DMS53 (cell line): ENCODE results near the gene POLRMT.

Experiments
- DNase-seq: peaks from one replicate; lab custom pipeline; 2025; lab: John Stamatoyannopoulos, UW

The POLRMT gene

DNA sequence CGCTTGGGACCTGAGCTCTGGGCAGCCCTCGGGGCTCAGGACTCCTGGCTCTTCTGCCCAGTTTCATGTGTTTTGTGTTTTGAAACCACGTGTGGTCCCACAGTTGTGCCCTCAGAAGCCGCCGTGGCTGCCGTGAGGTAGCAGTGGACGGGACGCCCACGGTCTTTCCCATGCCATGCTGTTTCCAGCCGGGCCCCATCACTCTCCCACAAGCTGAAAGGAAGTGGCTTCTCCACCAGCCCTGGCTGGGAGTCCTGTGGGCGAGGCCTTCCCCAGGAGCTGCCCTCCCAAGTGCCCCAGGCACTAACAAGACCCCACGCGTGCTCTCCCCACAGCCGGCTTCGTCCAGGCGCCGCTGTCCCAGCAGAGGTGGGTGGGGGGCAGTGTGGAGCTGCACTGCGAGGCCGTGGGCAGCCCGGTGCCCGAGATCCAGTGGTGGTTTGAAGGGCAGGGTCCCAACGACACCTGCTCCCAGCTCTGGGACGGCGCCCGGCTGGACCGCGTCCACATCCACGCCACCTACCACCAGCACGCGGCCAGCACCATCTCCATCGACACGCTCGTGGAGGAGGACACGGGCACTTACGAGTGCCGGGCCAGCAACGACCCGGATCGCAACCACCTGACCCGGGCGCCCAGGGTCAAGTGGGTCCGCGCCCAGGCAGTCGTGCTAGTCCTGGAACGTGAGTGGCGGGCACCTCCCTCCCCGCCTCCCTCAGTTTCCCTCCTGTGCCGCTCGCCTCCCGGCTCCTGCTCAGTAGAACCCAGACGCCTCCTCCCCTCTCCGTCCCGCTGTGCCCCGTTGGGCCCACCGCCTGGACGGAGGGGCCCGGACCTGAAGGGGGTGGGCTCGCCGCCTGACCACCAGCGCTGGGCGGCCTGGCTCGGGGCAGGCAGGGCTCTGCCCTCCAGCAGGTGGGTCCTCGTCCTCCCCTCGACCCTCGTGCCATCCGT lies 55.6 kb downstream of the POLRMT start:
- no peak for DNase-seq

DNA sequence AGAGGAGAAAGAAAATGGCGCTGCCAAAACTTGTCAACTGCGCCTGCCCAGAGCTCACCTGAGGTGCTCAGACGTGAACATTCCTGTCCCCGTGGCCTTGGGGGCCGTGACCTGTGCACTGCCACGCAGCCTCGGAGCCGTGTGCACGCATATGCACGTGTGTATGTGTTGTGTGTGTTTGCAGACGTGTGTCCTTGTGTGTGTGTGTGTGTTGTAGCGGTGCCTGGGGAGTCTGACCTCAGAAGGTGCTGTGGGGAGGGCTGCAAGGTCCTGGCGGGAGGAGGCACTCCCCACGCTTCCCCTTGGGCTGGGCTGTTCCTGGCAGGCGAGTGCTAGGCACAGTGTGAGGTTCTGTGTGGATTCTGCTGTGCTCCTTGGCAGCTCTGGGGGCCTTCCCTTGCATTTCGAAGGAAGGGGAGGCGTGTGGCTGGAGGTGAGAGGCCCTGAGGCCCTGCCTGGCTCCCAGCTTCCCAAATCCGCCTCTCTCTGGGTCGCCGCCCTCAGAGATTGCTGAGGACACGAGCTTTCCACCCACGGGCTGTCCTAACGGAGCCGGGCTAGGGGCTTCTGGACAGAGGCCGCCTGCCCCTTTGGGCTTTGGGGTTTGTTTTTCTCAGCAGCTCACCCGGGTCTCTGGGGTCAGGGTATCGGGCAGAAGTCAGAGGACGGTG lies 56.4 kb downstream of the POLRMT start:
- DNase-seq: no peak

DNA sequence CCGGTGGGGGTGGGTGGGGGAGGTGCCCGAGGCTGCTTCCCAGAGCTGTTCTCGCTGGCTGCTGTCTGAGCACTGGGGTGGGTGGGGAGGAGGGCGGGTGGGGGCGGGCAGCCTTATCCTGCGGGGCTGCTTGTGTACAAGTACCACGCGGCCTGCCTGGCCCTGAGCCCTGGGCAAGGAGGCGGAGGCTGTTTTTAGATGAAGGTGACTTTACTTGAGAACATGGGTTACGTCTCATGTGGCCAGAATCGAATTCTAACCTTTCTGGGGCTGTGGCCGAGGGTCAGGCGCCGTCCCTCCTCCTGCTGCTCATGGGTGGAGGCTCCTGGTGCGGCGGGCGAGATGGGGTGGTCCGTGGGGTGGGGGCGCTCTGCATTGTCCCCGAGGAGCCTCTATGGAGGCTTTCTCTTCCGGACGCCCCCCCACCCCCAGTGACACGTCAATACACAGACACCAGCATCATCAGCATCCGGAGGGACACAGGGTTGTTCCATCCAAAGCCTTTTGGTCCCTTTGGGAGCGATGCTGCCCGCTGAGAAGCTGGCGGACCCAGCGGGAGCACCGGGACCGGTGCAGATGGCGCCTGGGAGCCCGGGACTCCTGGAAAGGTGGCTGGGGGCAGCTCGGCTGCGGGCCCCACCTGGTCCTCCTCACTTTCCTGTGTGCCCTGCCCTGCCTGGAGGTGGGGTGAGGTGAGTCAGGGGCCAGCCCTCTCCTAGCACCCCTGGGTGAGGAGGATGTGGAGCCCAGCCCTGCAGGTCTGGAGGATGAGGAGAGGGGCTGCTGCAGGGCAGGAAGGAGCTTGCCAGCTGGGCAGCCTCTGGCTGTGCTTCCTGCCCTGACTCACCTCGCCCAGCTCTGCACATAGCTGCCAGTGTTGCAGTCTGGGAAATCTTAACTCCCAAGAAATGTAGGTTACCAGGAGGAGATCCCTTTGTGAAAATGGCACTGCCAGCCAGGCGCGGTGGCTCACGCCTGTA lies 57.5 kb downstream of the POLRMT start:
- DNase-seq: no peak

DNA sequence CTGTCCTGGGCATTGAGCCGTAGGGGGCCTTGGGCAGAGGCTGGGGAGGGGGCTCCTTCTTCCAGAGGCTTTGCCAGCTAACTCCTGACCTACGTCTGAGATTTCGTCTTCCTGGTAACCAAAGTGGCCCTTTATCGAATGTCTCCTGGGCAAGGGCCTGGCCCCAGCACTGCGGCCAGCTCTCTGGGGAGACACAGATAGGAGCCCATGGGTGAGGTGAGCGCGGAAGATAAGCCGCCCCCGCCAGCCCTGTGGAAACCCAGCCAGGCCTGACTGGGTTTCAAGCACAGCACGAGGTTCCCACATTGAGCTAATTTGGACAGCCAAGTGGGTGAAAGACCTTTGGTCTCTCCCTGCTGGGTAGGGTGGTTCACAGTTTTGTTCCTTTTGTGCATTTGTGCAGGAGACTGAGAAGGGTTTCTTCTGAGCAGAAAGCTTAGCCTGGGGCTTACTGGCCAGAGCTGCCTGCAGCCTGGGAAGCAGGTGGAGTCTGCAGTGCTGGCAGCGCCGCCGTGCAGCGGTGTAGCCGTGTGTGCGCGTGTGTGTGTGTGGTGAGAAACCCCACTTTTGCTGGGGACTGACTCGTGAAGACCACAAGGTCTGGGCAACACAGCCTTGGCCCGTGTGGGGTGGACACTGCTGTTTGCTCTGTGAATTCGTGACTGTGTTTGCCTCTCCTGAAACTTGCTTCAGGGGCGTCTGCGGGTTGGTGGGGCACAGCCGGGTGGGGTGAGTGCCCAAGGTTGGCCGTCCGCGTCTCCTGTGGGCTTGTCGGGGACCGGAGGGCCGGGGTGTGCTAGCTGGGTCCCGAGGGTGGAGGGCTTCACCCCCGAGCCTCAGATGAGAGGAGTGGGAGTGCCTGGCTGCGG lies 58.4 kb downstream of the POLRMT start:
- DNase-seq: no peak

DNA sequence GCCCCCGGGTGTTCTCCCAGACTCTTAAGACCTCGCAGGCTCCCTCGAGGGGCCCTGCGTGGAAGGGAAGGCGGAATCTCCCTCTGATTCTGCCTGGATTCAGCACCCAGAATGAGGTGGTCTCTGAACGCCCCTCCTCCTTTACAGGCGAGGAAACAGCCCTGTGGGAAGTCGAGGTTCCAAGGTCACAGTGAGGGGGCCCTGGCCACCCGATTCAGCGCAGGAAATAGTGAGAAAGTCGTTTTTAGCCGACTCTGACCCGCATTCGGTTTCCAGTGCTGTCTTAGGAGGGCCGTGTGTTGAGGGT lies 59.9 kb downstream of the POLRMT start:
- no peak for DNase-seq

DNA sequence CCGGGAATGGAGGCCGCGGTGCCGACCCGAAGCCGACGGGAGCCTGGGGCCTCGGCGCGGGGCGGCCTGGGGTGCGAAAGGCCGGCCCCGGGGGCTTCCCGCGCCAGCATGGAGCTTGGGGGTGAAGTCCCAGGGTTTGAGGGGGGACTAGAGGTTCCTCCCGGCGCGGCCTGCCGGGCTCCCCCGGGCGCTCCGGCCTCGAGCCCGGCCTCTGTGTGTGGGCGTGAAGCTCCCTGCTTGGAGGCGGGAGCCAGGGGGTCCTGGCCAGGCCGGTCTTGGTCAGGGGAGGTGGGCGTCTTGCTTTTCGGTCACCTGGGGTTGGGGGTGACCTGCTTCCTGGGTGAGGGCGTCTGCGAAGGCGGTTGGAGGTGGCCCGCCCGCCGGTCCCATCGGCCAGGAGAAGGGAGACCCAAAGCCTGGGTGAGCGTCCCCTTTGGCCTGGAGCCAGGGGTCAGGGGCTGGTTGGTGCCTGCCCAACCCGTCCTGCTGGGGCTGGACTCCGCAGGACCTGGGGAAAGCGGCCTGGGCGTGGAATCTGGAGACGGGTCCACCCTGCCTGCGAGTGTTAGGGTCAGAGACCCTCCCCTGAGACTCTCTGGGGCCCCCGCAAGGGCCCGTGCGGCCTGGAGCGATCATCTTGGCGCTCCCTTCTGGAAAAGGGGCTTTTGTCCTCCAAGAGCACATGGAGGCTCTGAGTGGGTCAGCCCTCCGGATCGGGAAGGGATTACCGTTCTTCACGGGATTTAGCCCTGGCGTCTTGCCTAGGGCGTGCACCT lies 60.4 kb downstream of the POLRMT start:
- peak; percentile 57 for DNase-seq

DNA sequence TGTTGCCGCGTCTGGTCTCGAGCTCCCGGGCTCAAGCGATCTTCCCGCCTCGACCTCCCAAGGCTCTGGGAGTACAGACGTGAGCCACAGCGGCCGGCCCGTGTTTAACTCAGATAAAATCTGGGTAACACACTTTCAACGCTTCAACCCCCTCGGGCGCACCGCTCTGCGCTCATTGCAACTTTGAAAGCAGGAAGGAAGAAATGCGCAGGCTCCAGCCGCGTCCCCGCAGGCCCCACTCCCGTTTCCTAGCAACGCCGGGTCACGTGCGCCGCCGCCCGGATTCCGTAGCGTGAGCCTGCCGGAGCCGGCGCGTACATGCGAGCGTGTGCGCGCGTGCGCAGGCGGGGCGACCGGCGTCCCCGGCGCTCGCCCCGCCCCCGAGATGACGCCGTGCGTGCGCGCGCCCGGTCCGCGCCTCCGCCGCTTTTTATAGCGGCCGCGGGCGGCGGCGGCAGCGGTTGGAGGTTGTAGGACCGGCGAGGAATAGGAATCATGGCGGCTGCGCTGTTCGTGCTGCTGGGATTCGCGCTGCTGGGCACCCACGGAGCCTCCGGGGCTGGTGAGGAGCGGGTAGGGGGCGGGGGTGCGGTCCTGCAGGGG lies 61.1 kb downstream of the POLRMT start, which contains the start of gene BSG:
TSS of gene BSG (plus strand) at position 457 of the 603 bp plus-strand sequence. CDS start at position 496, 39 bp downstream.
- peak; percentile 98 for DNase-seq

DNA sequence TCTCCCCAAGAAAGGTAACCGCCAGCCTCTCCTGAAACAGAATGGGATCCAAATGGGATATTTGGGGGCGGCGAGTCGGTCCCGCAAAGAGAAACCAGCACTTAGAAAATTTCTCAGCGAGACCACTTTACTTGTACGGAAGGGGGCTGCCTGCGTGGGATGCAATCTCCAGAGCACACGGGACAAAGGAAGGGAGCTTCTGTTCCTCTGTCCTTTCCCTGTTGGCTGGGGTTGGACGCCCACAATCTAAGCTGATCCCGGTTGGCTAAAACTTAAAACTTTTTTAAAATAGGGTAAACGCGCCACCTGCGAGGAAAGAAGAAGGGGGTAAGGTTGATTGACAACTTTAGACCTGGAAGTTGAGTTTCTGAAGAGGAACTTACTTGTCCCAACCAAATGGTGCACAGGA lies 61.8 kb downstream of the POLRMT start:
- DNase-seq: peak; percentile 68

DNA sequence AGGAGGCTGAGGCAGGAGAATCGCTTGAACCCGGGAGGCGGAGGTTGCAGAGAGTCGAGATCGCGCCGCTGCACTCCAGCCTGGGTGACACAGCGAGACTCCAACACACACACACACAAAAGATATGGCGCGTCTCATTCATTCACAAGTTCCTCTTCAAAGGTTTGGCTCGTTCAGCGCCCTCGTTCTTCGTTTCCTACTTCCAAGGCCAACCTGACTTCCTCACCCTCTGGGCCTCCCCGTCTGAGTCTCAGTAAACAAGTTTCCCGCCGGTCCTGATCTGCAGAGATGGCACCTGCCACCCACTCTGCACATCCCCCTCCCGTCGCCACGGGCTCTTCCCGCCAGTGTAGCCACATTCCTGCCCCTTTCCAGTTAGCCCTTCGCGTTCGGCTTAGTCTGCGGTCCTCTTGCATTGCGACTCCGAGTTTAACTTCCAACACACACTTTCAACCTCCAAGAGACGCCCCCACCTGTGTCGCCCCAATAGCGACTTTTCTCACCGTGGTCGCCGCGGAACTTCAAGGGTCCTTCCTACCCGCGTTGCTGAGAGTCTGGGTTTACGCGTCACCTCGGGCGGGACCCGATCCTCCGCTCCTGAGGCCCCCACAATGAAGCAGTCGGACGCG lies 62.3 kb downstream of the POLRMT start:
- DNase-seq: peak; percentile 91

DNA sequence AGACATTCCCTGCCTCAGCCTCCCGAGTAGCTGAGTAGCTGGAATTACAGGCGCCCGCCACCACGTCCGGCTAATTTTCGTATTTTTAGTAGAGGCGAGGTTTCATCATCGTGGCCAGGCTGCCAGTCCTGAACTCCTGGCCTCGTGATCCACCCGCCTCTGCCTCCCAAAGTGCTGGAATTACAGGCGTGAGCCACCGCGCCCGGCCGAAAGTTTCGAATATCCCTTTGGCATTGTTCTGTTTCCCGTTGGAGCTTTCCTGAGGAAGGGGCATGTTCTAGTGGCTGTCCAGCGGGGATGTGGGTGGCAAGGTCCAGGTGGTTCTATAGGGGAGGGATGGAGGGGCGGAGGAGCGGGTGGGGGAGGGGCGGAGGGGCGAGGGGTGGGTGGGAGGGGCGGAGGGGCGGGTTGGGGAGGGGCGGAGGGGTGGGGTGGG lies 63.1 kb downstream of the POLRMT start:
- DNase-seq: no peak

DNA sequence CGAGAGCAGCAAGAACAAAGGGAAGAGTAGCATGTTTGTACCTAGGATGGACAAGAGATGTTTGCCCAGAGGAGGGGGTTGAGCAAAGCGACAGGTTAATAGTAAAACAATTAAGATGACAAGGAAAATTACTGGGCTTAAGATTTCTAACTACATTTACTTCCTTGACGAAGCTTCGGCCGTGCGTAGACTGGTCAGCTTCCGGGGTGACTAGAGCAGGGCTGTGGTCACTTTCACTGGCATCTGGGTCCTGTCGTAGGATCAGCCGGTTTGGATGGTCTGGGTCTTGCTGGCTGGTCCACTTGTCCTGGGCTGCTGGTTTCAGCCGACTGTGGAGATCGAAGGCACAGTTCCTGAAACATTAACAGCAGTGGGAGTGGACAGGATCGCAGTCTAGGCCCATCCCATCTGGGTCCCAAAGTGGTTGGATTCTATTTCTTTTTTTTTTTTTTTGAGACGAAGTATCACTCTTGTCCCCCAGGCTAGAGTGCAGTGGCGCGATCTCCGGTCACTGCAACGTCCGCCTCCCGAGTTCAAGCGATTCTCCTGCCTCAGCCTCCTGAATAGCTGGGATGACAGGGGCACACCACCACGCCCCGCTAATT lies 65.9 kb downstream of the POLRMT start:
- DNase-seq: no peak
